ENCODE measurements around the gene BANF2.
"Not testable (repeated sequence)": the region's sequence is repeated elsewhere in the genome, so short reads cannot be mapped to it uniquely, and the experiment has no call there.

Gene BANF2

GRCh38 chr20:17683218-17684076, 16.3 kb upstream of the BANF2 start:
- no peak for DNase-seq

GRCh38 chr20:17684077-17684888, 15.5 kb upstream of the BANF2 start:
- DNase-seq = no peak

GRCh38 chr20:17685168-17685567, 14.6 kb upstream of the BANF2 start:
- no peak for DNase-seq

- no peak for DNase-seq
These were observed 12.0 kb upstream of the BANF2 start for GRCh38 chr20:17687800-17688199.

- DNase-seq = no peak
These were observed 10.8 kb upstream of the BANF2 start for GRCh38 chr20:17688965-17689364.

- no peak for DNase-seq
These were observed 9.6 kb upstream of the BANF2 start for GRCh38 chr20:17690144-17690543.

GRCh38 chr20:17691758-17692157, 8.0 kb upstream of the BANF2 start:
- DNase-seq = no peak

- no peak for DNase-seq
These were observed 6.2 kb upstream of the BANF2 start for GRCh38 chr20:17693444-17694001.

GRCh38 chr20:17694767-17695166, 5.0 kb upstream of the BANF2 start:
- DNase-seq = no peak

- no peak for DNase-seq
These were observed 3.5 kb upstream of the BANF2 start for GRCh38 chr20:17696287-17696686.

GRCh38 chr20:17697171-17697570, 2.6 kb upstream of the BANF2 start:
- no peak for DNase-seq

GRCh38 chr20:17698384-17698783, 1.4 kb upstream of the BANF2 start:
- no peak for DNase-seq

GRCh38 chr20:17700637-17701036, 871 bp downstream of the BANF2 start:
- no peak for DNase-seq

- no peak for DNase-seq
These were observed 2.1 kb downstream of the BANF2 start for GRCh38 chr20:17701826-17702225.

GRCh38 chr20:17704589-17705317, 5.0 kb downstream of the BANF2 start:
- DNase-seq = no peak

- DNase-seq = no peak
These were observed 6.2 kb downstream of the BANF2 start for GRCh38 chr20:17705916-17706315.

GRCh38 chr20:17706632-17707031, 6.9 kb downstream of the BANF2 start:
- DNase-seq = no peak

- not testable (repeated sequence) for DNase-seq
These were observed 8.2 kb downstream of the BANF2 start for GRCh38 chr20:17707951-17708350.

- DNase-seq = no peak
These were observed 9.1 kb downstream of the BANF2 start for GRCh38 chr20:17708675-17709360.

- DNase-seq = no peak
These were observed 9.9 kb downstream of the BANF2 start for GRCh38 chr20:17709361-17710293.

Data from T-helper 2 cell (primary cell).